Measurements from ENCODE around the gene CDC42BPB.

CDC42BPB gene

DNA sequence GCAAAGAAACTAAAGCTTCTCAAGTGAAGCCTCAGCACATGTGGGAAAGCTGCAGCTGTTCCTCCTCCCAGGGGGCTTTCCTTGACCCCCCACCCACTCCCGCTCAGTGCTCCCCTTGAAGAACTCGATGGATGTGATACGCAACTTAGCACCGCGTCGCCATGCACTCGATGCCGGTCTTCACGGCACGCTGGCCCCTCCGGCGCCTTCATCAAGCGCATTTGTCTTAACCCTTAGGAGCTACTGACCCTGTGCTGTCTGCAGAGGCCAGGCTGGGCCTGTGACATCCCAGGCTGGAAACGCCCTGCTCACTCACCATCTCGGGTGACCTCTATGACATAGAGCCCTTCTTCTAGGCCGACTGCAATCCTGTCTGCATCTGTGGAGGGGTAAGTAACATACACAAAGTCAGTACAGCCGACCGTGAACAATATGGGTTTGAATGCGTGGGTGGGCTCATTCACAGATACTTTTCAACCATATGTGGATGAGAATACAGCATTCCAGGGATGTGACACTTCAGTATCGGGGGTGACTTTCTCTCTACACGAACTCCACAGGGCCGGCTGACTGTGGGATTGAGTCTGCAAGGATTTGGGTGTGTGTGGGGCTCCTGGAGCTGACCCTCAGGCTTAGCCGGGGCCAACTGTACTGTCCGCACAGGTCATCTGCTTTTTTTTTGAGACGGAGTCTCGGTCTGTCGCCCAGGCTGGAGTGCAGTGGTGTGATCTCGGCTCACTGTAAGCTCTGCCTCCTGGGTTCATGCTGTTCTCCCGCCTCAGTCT lies 111.8 kb downstream of the CDC42BPB start:
- no peaks in the 10 kb centered on the region for H3K4me1 ChIP-seq (ENCODE audit: control insufficient read depth, insufficient read depth, low read length)
- POLR2A ChIA-PET = no interaction called here
- H3K9me3 ChIP-seq (ENCODE audit: control insufficient read depth, insufficient read depth, low read depth, low read length) = no peaks in the 10 kb centered on the region
- H3K27ac ChIP-seq (ENCODE audit: extremely low read depth, low read depth, low read length) = no peak overlapping the region
- H3K4me3 ChIP-seq (ENCODE audit: low read depth, low read length) = no peak overlapping the region
- TF ChIP-seq ZNF138 (tag by site-specific recombination; IDR thresholded peaks at IDR 0.05; ENCODE audit: borderline replicate concordance) (no peak), REPIN1 (tag by site-specific recombination; IDR thresholded peaks at IDR 0.05; ENCODE audit: low read depth) (no peak), ZNF335 (tag by site-specific recombination; conservative IDR thresholded peaks at IDR 0.05) (no peak), ZNF626 (tag by site-specific recombination; IDR thresholded peaks at IDR 0.05) (no peak), SALL2 (tag by site-specific recombination; IDR thresholded peaks at IDR 0.05; ENCODE audit: borderline replicate concordance) (no peak), ZNF48 (tag by site-specific recombination; IDR thresholded peaks at IDR 0.05) (no peak)
- CTCF ChIA-PET = no interaction called here
- peaks cover 4 to 88% of the 10 kb centered on the region in 2 experiments; a peak in 2 of 3 replicates for H3K36me3 ChIP-seq (ENCODE audit: control insufficient read depth in 2 of 2, insufficient read depth in 1 of 2, low read length in 2 of 2)

DNA sequence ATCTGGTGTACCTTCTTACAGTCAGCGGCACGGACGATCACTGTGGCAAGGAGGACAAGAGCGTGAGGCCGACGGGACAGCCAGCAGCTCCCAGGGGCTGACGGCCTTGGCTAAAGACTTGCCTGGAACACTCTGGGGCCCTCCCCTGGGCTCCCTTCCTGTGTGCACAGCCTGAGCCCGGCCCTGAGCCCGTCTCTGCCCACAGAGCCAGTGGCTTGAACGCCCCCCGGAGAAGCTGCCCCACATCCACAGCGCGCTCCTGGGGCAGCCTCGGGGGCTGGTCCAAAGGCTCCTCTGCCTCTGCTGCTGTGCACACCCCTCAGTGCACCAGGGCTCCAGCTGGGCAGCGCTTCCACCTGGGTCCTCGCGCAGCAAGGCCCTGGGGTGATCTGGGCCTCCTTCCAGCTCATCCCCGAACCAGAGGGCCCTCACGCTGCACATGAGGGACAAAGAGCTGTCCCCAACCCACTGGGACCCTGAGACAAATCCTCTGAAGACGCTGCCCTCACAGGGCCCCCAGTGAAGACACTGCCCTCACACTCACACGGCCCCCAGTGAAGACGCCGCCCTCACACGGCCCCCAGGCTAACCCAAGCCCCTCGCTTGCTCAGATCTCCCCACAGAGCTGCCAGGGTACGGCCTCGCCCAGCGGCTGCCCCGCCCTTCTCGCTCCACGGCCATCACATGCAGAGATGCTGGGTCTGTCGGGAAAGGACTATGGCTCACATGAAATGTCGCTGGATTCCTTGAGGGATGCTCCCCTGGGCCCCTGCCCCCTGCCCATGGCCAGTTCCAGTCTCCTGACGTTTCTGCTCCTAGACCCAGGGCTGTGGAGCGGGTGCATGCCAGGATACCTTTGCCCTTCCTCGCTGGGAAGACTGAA lies 112.7 kb downstream of the CDC42BPB start:
- H3K36me3 ChIP-seq (ENCODE audit: control insufficient read depth in 2 of 2, insufficient read depth in 1 of 2, low read length in 2 of 2) = peaks cover 4 to 88% of the 10 kb centered on the region in 2 experiments; a peak in 2 of 3 replicates
- H3K4me3 ChIP-seq (ENCODE audit: low read depth, low read length) = no peak overlapping the region
- H3K4me1 ChIP-seq (ENCODE audit: control insufficient read depth, insufficient read depth, low read length) = no peaks in the 10 kb centered on the region
- ChIA-PET POLR2A (no interaction called here), CTCF (interaction anchor here (0.5 kb wide), 1 partner anchor 558 kb away, joined by 3 read pairs; no protein-coding TSS in a partner anchor)
- TF ChIP-seq ZEB2 (tag by site-specific recombination; IDR thresholded peaks at IDR 0.05) = no peak
- TF ChIP-seq GLIS1 (tag by site-specific recombination; IDR thresholded peaks at IDR 0.05) = no peak
- peak; percentile 46; the same call in 1 of the 2 replicates for TF ChIP-seq ZIC2 (tag by site-specific recombination; IDR thresholded peaks at IDR 0.05)
- H3K27ac ChIP-seq (ENCODE audit: extremely low read depth, low read depth, low read length) = no peak overlapping the region
- H3K9me3 ChIP-seq (ENCODE audit: control insufficient read depth, insufficient read depth, low read depth, low read length) = no peaks in the 10 kb centered on the region

DNA sequence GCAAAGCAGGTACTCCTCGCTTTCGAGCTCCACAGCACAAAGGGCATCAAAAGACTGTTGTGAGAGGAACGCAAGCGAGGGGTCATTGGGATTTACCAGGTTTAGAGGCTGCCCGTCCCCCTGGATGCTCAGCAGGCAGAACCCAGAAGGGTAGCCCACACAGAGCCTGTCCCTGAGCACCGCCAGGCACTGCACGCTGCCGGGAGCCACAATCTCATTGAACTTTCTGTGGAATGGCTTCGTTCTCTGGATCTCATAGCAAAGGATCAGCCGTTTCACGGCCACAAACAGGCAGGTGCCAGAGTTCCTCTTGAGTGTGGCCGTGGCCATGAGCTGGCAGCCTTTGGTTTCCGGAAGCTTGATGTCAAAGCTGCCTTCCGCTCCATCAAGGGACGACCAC lies 113.4 kb downstream of the CDC42BPB start:
- Histone ChIP-seq H3K36me3 (ENCODE audit: control insufficient read depth in 2 of 2, insufficient read depth in 1 of 2, low read length in 2 of 2) (peaks cover 4 to 88% of the 10 kb centered on the region in 2 experiments; a peak in 2 of 3 replicates), H3K4me3 (ENCODE audit: low read depth, low read length) (no peak overlapping the region), H3K4me1 (ENCODE audit: control insufficient read depth, insufficient read depth, low read length) (no peaks in the 10 kb centered on the region), H3K9me3 (ENCODE audit: control insufficient read depth, insufficient read depth, low read depth, low read length) (no peaks in the 10 kb centered on the region), H3K27ac (ENCODE audit: extremely low read depth, low read depth, low read length) (no peak overlapping the region)
- POLR2A ChIA-PET = no interaction called here
- CTCF ChIA-PET = interaction anchor here (0.6 kb wide), 1 partner anchor 13 kb away, joined by 3 read pairs; no protein-coding TSS in a partner anchor
- TF ChIP-seq ZNF423 (tag by site-specific recombination; IDR thresholded peaks at IDR 0.05) (no peak), ZNF701 (tag by site-specific recombination; IDR thresholded peaks at IDR 0.05) (no peak), ZNF292 (tag by site-specific recombination; IDR thresholded peaks at IDR 0.05; ENCODE audit: borderline replicate concordance, low read depth) (no peak), ZNF544 (tag by site-specific recombination; IDR thresholded peaks at IDR 0.05) (no peak), ZNF501 (tag by site-specific recombination; IDR thresholded peaks at IDR 0.05) (no peak), ZNF558 (tag by site-specific recombination; IDR thresholded peaks at IDR 0.05) (no peak), ZNF10 (tag by site-specific recombination; IDR thresholded peaks at IDR 0.05) (no peak), ZBTB17 (tag by site-specific recombination; IDR thresholded peaks at IDR 0.05) (no peak), ZNF510 (tag by site-specific recombination; IDR thresholded peaks at IDR 0.05; ENCODE audit: insufficient replicate concordance) (no peak), ZNF274 (IDR thresholded peaks at IDR 0.05; ENCODE audit: low read length) (no peak), ZNF274 (tag by site-specific recombination; IDR thresholded peaks at IDR 0.05; ENCODE audit: borderline replicate concordance) (no peak), OVOL3 (tag by site-specific recombination; IDR thresholded peaks at IDR 0.05) (no peak), ZFP41 (tag by site-specific recombination; IDR thresholded peaks at IDR 0.05; ENCODE audit: borderline replicate concordance) (no peak)
- TF ChIP-seq, protein P1, sequence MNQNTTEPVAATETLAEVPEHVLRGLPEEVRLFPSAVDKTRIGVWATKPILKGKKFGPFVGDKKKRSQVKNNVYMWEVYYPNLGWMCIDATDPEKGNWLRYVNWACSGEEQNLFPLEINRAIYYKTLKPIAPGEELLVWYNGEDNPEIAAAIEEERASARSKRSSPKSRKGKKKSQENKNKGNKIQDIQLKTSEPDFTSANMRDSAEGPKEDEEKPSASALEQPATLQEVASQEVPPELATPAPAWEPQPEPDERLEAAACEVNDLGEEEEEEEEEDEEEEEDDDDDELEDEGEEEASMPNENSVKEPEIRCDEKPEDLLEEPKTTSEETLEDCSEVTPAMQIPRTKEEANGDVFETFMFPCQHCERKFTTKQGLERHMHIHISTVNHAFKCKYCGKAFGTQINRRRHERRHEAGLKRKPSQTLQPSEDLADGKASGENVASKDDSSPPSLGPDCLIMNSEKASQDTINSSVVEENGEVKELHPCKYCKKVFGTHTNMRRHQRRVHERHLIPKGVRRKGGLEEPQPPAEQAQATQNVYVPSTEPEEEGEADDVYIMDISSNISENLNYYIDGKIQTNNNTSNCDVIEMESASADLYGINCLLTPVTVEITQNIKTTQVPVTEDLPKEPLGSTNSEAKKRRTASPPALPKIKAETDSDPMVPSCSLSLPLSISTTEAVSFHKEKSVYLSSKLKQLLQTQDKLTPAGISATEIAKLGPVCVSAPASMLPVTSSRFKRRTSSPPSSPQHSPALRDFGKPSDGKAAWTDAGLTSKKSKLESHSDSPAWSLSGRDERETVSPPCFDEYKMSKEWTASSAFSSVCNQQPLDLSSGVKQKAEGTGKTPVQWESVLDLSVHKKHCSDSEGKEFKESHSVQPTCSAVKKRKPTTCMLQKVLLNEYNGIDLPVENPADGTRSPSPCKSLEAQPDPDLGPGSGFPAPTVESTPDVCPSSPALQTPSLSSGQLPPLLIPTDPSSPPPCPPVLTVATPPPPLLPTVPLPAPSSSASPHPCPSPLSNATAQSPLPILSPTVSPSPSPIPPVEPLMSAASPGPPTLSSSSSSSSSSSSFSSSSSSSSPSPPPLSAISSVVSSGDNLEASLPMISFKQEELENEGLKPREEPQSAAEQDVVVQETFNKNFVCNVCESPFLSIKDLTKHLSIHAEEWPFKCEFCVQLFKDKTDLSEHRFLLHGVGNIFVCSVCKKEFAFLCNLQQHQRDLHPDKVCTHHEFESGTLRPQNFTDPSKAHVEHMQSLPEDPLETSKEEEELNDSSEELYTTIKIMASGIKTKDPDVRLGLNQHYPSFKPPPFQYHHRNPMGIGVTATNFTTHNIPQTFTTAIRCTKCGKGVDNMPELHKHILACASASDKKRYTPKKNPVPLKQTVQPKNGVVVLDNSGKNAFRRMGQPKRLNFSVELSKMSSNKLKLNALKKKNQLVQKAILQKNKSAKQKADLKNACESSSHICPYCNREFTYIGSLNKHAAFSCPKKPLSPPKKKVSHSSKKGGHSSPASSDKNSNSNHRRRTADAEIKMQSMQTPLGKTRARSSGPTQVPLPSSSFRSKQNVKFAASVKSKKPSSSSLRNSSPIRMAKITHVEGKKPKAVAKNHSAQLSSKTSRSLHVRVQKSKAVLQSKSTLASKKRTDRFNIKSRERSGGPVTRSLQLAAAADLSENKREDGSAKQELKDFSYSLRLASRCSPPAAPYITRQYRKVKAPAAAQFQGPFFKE (tag by site-specific recombination; IDR thresholded peaks at IDR 0.05; ENCODE audit: borderline replicate concordance) = no peak
